ENCODE results near the gene RNASE4.

RNASE4 gene

GRCh38 chr14:20732477-20732876, 48.1 kb downstream of the RNASE4 start:
- TF ChIP-seq FOXP2 (optimal IDR thresholded peaks at IDR 0.05; ENCODE audit: borderline replicate concordance, extremely low read depth, extremely low read length, insufficient read depth): no peak

GRCh38 chr14:20732979-20733635, 48.7 kb downstream of the RNASE4 start:
- TF ChIP-seq POLR2AphosphoS5 (IDR thresholded peaks at IDR 0.05; ENCODE audit: low read depth, low read length): no peak
- TF ChIP-seq SIN3A (IDR thresholded peaks at IDR 0.05; ENCODE audit: borderline replicate concordance, insufficient read depth, low read length): no peak
- no peak for TF ChIP-seq TAF1 (IDR thresholded peaks at IDR 0.05; ENCODE audit: borderline replicate concordance, insufficient read depth, low read length)
- no peak for TF ChIP-seq FOXP2 (optimal IDR thresholded peaks at IDR 0.05; ENCODE audit: borderline replicate concordance, extremely low read depth, extremely low read length, insufficient read depth)
- TF ChIP-seq REST (IDR thresholded peaks at IDR 0.05; ENCODE audit: insufficient read depth in 1 of 2, low read depth in 2 of 2, low read length in 2 of 2): no peak

GRCh38 chr14:20733684-20734429, 49.5 kb downstream of the RNASE4 start:
- TF ChIP-seq TAF1 (IDR thresholded peaks at IDR 0.05; ENCODE audit: borderline replicate concordance, insufficient read depth, low read length) (no peak), FOXP2 (optimal IDR thresholded peaks at IDR 0.05; ENCODE audit: borderline replicate concordance, extremely low read depth, extremely low read length, insufficient read depth) (no peak), POLR2AphosphoS5 (IDR thresholded peaks at IDR 0.05; ENCODE audit: low read depth, low read length) (no peak), REST (IDR thresholded peaks at IDR 0.05; ENCODE audit: insufficient read depth in 1 of 2, low read depth in 2 of 2, low read length in 2 of 2) (no peak), SIN3A (IDR thresholded peaks at IDR 0.05; ENCODE audit: borderline replicate concordance, insufficient read depth, low read length) (no peak)

GRCh38 chr14:20734430-20734806, 50.1 kb downstream of the RNASE4 start:
- TF ChIP-seq REST (IDR thresholded peaks at IDR 0.05; ENCODE audit: insufficient read depth in 1 of 2, low read depth in 2 of 2, low read length in 2 of 2) (no peak), TAF1 (IDR thresholded peaks at IDR 0.05; ENCODE audit: borderline replicate concordance, insufficient read depth, low read length) (no peak), SIN3A (IDR thresholded peaks at IDR 0.05; ENCODE audit: borderline replicate concordance, insufficient read depth, low read length) (no peak), POLR2AphosphoS5 (IDR thresholded peaks at IDR 0.05; ENCODE audit: low read depth, low read length) (no peak), FOXP2 (optimal IDR thresholded peaks at IDR 0.05; ENCODE audit: borderline replicate concordance, extremely low read depth, extremely low read length, insufficient read depth) (no peak)

- no peak for TF ChIP-seq REST (IDR thresholded peaks at IDR 0.05; ENCODE audit: insufficient read depth in 1 of 2, low read depth in 2 of 2, low read length in 2 of 2)
- TF ChIP-seq POLR2AphosphoS5 (IDR thresholded peaks at IDR 0.05; ENCODE audit: low read depth, low read length): no peak
- no peak for TF ChIP-seq TAF1 (IDR thresholded peaks at IDR 0.05; ENCODE audit: borderline replicate concordance, insufficient read depth, low read length)
- TF ChIP-seq SIN3A (IDR thresholded peaks at IDR 0.05; ENCODE audit: borderline replicate concordance, insufficient read depth, low read length): no peak
- no peak for TF ChIP-seq FOXP2 (optimal IDR thresholded peaks at IDR 0.05; ENCODE audit: borderline replicate concordance, extremely low read depth, extremely low read length, insufficient read depth)
Observed at GRCh38 chr14:20742132-20742531, 57.8 kb downstream of the RNASE4 start.
